HG03432 (cell line): ENCODE results near the gene KIF21A.

Experiments
- ATAC-seq: cut with Tn5 transposase; IDR thresholded peaks from one replicate; pipeline ENCODE4 v1.9.1; 2021; ENCODE audit warnings: mild to moderate bottlenecking, moderate library complexity; ENCODE audit not compliant: unreplicated experiment

KIF21A gene

DNA sequence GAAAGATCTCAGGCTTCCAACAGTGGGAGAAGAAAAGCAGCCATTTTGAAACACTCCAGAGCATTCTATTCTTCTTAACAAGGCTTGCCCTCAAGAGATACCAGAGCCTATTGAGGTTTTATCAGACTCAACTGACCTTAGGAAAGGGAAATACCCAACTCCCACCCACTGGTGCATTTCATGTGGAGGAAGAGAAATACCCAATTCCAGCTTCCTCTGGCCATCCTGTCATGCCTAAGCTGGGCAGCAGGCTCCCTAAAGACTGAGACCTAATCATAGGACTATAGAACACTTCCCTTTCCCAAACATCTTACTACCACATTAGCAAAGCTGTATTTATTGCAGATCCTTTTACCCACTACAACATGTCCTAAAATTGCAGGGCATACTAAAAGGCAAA, 164.5 kb downstream of the KIF21A start:
- no peak for ATAC-seq

DNA sequence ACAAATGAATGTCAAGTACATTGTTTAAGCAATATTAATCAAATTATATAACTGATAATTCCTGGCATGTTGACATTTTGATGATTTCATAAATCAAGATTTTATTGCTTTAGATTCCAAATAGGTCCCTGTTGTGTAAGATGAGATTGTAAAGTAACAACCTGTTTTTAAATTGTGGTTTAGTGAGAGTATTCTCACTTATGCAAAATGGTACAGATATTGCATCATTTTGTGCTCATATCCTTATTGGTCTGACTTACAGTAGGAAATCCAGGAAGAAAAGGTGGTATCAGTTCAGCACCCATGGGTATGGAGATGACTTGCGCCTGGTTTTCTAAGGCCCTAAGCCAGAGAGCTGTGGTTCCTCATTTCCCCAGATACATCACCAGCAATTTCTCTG, 165.5 kb downstream of the KIF21A start:
- peak; percentile 54 for ATAC-seq

DNA sequence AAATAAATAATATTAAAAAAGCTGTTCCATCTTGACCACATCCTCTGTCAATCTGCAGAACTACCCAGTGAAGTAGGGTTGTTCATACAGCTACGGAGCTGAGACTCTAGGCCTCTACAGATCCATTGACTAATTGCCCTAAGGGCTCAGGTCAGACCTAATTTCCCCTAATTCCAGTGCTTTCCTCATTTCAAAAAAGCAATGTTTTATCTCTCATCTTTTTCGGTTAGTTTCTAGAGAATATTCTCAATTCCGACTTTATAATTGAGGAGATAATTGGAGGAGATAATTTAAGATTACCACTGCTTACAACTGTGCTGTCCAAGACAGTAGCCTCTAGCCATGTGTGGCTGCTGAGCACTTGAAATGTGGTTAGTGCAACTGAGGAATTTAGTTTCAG, 167.1 kb downstream of the KIF21A start:
- ATAC-seq: no peak

- no peak for ATAC-seq
These were observed 169.9 kb downstream of the KIF21A start for GRCh38 chr12:39272871-39273655.

DNA sequence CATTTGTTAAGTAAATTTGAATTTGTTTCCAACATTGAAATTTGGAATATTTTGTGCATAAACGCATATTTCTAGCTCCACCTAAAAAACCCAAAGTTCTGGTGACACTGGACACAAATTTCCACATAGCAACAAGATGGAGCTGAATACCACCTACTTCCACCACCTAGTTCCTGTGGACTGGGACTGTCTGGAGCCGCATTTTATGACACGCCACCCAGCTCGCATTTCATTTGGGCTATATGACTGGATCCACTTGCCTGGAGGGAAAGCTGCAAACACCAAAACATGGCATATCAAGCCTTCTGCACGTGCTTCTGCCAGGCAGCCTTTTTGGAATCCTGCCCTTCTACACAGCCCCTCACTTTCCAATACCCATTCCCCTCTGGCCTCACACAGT, 173.4 kb downstream of the KIF21A start:
- no peak for ATAC-seq

- no peak for ATAC-seq
These were observed 175.0 kb downstream of the KIF21A start for GRCh38 chr12:39267886-39268285.

- no peak for ATAC-seq
These were observed 190.3 kb downstream of the KIF21A start for GRCh38 chr12:39252628-39253027.
